ENCODE data around the gene VWA5B1.
A peak's percentile ranks its signal among the peaks of the same experiment; 100 is the strongest.

The VWA5B1 gene

DNA sequence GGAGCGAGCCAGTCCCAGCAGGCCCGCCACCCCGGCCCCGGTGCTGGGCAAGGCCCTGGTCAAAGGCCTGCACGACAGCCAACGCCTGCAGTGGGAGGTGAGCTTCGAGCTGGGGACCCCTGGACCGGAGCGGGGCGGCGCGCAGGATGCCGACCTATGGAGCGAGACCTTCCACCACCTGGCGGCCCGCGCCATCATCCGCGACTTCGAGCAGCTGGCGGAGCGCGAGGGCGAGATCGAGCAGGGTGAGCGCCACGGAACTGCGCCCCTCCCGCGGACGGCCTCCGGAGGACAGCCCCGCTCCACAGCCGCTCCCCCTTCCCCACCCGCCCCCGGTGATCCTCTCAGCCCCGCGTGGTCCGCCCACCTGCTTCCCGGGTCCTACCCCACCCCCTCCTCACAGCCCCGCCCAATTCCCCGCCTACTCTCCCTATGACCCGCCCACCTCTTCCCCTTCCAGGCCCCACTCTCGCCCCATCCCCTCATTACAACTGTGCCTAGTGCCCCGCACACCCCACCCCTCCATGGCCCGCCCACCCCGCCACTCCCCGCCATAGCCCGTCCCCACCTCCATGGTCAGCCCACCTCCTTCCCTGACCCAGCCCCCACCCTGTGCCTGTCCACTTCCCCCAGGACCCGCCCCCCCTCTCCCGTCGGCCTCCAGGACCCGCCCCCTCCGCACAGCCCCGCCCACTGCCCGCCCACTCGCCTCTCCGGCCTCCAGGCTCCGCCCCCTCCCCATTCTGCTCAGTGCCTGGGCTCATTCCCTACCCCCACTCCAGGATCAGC lies 52.7 kb downstream of the VWA5B1 start:
- peaks cover 19% of the 10 kb centered on the region for H3K27me3 ChIP-seq (ENCODE audit: control insufficient read depth, insufficient read depth, low read length)
- peak overlapping the region; percentile 83 for H3K4me3 ChIP-seq (ENCODE audit: low read depth, low read length)
- no peaks in the 10 kb centered on the region for H3K4me1 ChIP-seq (ENCODE audit: control insufficient read depth, insufficient read depth, low read length)
- H3K36me3 ChIP-seq (ENCODE audit: control insufficient read depth, insufficient read depth, low read length), result no peaks in the 10 kb centered on the region
- H3K9ac ChIP-seq (ENCODE audit: low read depth, low read length), result peak overlapping the region; percentile 24
- H3K9me3 ChIP-seq (ENCODE audit: control insufficient read depth, insufficient read depth, low read length), result no peaks in the 10 kb centered on the region

DNA sequence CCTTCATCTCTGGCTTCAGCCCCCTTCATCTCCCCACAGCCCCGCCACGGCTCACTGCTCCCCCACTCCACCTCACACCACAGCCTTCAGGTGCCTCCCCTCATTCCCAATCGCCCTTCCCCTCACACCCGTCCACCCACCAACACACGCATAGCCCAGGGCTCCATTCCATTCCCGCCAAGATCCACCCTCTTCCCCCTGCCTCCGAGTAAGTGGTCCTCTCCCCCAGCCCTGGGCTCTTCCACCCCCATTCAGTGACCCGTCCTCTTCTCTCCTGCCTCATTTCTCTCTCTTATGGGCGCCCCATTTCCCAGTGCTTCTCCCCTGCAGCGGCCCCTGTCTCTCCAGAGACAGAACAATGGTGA lies 53.2 kb downstream of the VWA5B1 start:
- Histone ChIP-seq H3K36me3 (ENCODE audit: control insufficient read depth, insufficient read depth, low read length) (no peaks in the 10 kb centered on the region), H3K9ac (ENCODE audit: low read depth, low read length) (no peak overlapping the region), H3K9me3 (ENCODE audit: control insufficient read depth, insufficient read depth, low read length) (no peaks in the 10 kb centered on the region), H3K27me3 (ENCODE audit: control insufficient read depth, insufficient read depth, low read length) (peaks cover 19% of the 10 kb centered on the region), H3K4me3 (ENCODE audit: low read depth, low read length) (peak overlapping the region; percentile 83), H3K4me1 (ENCODE audit: control insufficient read depth, insufficient read depth, low read length) (no peaks in the 10 kb centered on the region)

DNA sequence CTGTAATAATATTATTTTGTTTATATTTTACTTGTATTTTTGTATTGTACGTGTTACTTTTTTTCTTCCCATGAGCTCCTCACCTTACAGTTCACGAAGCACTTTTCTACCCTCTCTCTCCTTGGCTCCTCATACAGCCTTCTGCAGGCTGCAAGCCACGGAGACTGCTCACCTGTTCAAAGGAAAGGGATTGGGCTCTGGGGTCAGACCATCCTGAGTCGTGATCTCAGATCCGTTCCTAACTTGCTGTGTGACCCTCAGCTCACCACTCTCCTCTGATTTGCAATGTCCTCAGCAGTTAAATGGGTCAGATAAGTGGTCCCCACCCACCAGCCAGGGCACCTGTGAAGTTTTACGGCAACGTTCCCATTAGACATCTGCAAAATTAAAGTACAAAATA lies 54.1 kb downstream of the VWA5B1 start:
- Histone ChIP-seq H3K27me3 (ENCODE audit: control insufficient read depth, insufficient read depth, low read length) (peaks cover 19% of the 10 kb centered on the region), H3K4me1 (ENCODE audit: control insufficient read depth, insufficient read depth, low read length) (no peaks in the 10 kb centered on the region), H3K36me3 (ENCODE audit: control insufficient read depth, insufficient read depth, low read length) (no peaks in the 10 kb centered on the region), H3K4me3 (ENCODE audit: low read depth, low read length) (no peak overlapping the region), H3K9me3 (ENCODE audit: control insufficient read depth, insufficient read depth, low read length) (no peaks in the 10 kb centered on the region), H3K9ac (ENCODE audit: low read depth, low read length) (no peak overlapping the region)

GRCh38 chr1:20345419-20345818 lies 54.7 kb downstream of the VWA5B1 start:
- H3K9ac ChIP-seq (ENCODE audit: low read depth, low read length), result no peak overlapping the region
- H3K27me3 ChIP-seq (ENCODE audit: control insufficient read depth, insufficient read depth, low read length), result peaks cover 19% of the 10 kb centered on the region
- no peaks in the 10 kb centered on the region for H3K36me3 ChIP-seq (ENCODE audit: control insufficient read depth, insufficient read depth, low read length)
- H3K4me1 ChIP-seq (ENCODE audit: control insufficient read depth, insufficient read depth, low read length), result no peaks in the 10 kb centered on the region
- H3K9me3 ChIP-seq (ENCODE audit: control insufficient read depth, insufficient read depth, low read length), result no peaks in the 10 kb centered on the region
- no peak overlapping the region for H3K4me3 ChIP-seq (ENCODE audit: low read depth, low read length)

GRCh38 chr1:20346433-20346832 lies 55.8 kb downstream of the VWA5B1 start:
- Histone ChIP-seq H3K9ac (ENCODE audit: low read depth, low read length) (no peak overlapping the region), H3K4me1 (ENCODE audit: control insufficient read depth, insufficient read depth, low read length) (no peaks in the 10 kb centered on the region), H3K4me3 (ENCODE audit: low read depth, low read length) (no peak overlapping the region), H3K27me3 (ENCODE audit: control insufficient read depth, insufficient read depth, low read length) (peaks cover 17% of the 10 kb centered on the region), H3K36me3 (ENCODE audit: control insufficient read depth, insufficient read depth, low read length) (no peaks in the 10 kb centered on the region), H3K9me3 (ENCODE audit: control insufficient read depth, insufficient read depth, low read length) (no peaks in the 10 kb centered on the region)

DNA sequence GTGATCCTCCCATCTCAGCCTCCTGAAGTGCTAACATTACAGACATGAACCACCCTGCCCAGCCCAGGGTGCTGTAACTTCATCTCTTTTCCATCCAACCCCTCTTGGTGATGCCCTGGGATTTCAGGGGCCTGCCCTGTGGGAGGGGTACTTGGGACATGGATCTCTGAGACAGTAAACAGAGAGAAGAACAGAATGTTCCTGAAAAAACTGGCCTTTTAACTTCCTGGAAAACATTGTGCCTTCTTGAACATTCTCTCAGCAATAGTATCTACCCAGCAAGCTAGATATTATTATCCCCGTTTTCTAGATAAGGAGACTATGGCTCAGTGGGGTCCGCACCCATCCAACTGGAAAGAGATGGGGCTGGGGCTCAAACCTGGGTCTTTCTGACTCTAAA lies 57.0 kb downstream of the VWA5B1 start:
- Histone ChIP-seq H3K9ac (ENCODE audit: low read depth, low read length) (no peak overlapping the region), H3K27me3 (ENCODE audit: control insufficient read depth, insufficient read depth, low read length) (peaks cover 11% of the 10 kb centered on the region), H3K4me3 (ENCODE audit: low read depth, low read length) (no peak overlapping the region), H3K4me1 (ENCODE audit: control insufficient read depth, insufficient read depth, low read length) (no peaks in the 10 kb centered on the region), H3K9me3 (ENCODE audit: control insufficient read depth, insufficient read depth, low read length) (no peaks in the 10 kb centered on the region), H3K36me3 (ENCODE audit: control insufficient read depth, insufficient read depth, low read length) (no peaks in the 10 kb centered on the region)

DNA sequence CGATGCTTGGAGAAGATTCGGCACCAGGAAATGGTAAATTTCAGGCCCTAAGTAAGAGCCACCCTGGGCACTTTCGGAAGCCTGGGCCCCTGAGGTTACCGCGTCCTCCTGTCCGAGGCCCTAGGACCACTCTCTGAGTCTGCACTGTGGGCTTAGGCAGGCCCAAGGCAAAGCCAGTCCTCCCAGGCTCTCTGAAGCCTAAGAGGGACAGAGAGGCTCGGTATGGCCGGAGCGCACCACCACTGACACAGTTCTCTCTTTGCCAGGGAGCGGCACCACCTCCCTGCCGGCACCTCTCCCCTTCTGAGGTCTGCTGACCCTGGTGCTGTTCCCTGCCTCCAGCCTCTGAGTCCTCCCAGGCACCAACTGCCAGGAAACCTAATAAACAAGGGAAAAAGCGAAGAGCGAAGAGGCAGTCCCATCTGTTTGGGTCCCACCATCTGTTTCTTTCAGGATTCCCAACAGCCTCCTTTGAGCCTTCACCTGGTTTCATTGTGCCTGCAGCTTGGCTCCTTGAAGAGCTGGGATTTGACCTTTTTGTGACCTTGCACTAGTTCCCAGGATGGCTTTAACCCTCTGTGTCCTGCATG lies 57.7 kb downstream of the VWA5B1 start:
- no peak overlapping the region for H3K4me3 ChIP-seq (ENCODE audit: low read depth, low read length)
- H3K9me3 ChIP-seq (ENCODE audit: control insufficient read depth, insufficient read depth, low read length), result no peaks in the 10 kb centered on the region
- H3K4me1 ChIP-seq (ENCODE audit: control insufficient read depth, insufficient read depth, low read length), result no peaks in the 10 kb centered on the region
- no peaks in the 10 kb centered on the region for H3K36me3 ChIP-seq (ENCODE audit: control insufficient read depth, insufficient read depth, low read length)
- no peak overlapping the region for H3K9ac ChIP-seq (ENCODE audit: low read depth, low read length)
- H3K27me3 ChIP-seq (ENCODE audit: control insufficient read depth, insufficient read depth, low read length), result peaks cover 8% of the 10 kb centered on the region

- Histone ChIP-seq H3K36me3 (ENCODE audit: control insufficient read depth, insufficient read depth, low read length) (no peaks in the 10 kb centered on the region), H3K9me3 (ENCODE audit: control insufficient read depth, insufficient read depth, low read length) (no peaks in the 10 kb centered on the region), H3K4me3 (ENCODE audit: low read depth, low read length) (no peak overlapping the region), H3K27me3 (ENCODE audit: control insufficient read depth, insufficient read depth, low read length) (peaks cover 5% of the 10 kb centered on the region), H3K9ac (ENCODE audit: low read depth, low read length) (no peak overlapping the region), H3K4me1 (ENCODE audit: control insufficient read depth, insufficient read depth, low read length) (no peaks in the 10 kb centered on the region)
Measured at GRCh38 chr1:20349561-20349960, 58.9 kb downstream of the VWA5B1 start.

- Histone ChIP-seq H3K9me3 (ENCODE audit: control insufficient read depth, insufficient read depth, low read length) (no peaks in the 10 kb centered on the region), H3K4me1 (ENCODE audit: control insufficient read depth, insufficient read depth, low read length) (no peaks in the 10 kb centered on the region), H3K9ac (ENCODE audit: low read depth, low read length) (no peak overlapping the region), H3K4me3 (ENCODE audit: low read depth, low read length) (no peak overlapping the region), H3K27me3 (ENCODE audit: control insufficient read depth, insufficient read depth, low read length) (peaks cover 4% of the 10 kb centered on the region), H3K36me3 (ENCODE audit: control insufficient read depth, insufficient read depth, low read length) (no peaks in the 10 kb centered on the region)
Measured at GRCh38 chr1:20349971-20350370, 59.3 kb downstream of the VWA5B1 start.

DNA sequence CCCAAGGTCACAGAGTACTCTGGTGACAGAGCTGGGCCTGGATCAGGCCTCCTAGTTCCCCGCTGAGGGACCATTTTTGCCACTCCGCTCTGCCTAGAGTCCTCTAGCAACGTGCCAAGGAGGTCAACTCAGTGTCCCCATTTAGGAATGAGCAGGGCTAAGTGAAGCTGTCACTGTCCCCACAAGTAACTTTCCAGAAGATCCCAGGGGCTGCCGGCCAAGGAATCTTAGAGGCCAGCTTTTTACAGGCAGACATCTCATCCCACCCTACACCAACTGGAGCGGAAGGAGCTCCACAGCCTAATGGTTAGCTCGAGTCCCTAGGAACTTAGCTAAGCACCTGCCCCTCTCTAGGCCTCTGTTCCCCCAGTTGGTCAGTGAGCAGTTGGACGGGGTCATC lies 59.7 kb downstream of the VWA5B1 start:
- Histone ChIP-seq H3K4me1 (ENCODE audit: control insufficient read depth, insufficient read depth, low read length) (no peaks in the 10 kb centered on the region), H3K36me3 (ENCODE audit: control insufficient read depth, insufficient read depth, low read length) (no peaks in the 10 kb centered on the region), H3K27me3 (ENCODE audit: control insufficient read depth, insufficient read depth, low read length) (peaks cover 3% of the 10 kb centered on the region), H3K9me3 (ENCODE audit: control insufficient read depth, insufficient read depth, low read length) (no peaks in the 10 kb centered on the region), H3K4me3 (ENCODE audit: low read depth, low read length) (no peak overlapping the region), H3K9ac (ENCODE audit: low read depth, low read length) (no peak overlapping the region)

DNA sequence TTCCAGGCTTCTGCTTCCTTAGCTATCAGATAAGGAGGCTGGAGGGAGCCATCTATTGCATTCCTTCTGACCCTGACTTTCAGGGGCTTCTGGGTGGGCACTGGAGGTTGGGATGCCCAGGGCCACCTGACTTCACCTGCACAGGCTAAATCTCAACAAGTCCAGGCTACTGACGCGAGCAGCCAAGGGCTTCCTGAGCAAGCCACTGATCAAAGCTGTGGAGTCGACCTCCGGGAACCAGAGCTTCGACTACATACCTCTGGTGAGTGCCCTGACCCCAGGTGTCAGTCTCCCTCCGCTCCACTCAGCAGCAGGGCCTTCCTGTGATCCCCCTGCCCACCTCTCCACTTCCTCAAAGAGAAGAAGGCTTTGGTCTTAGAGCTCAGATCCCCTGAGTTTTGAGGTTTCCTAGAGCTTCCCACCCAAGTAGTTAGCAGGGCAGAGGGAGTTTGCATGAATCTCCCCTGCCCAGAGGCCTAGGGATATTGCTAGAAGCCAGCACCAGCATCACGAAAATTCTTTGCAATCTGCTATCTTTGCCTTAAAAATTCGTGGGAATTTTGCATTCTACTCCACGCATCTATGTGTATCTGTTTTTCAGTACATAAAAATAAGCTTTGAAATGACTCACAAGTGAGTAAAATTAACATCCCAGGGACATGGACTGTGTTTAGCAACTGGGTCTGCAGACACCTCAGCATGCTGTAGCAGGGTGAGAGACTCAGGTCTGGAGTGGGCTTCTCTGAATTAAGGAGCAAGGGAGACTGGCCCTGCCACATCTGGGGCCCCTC lies 61.4 kb downstream of the VWA5B1 start:
- H3K9ac ChIP-seq (ENCODE audit: low read depth, low read length), result no peak overlapping the region
- H3K36me3 ChIP-seq (ENCODE audit: control insufficient read depth, insufficient read depth, low read length), result no peaks in the 10 kb centered on the region
- H3K27me3 ChIP-seq (ENCODE audit: control insufficient read depth, insufficient read depth, low read length), result peaks cover 6% of the 10 kb centered on the region
- H3K4me1 ChIP-seq (ENCODE audit: control insufficient read depth, insufficient read depth, low read length), result no peaks in the 10 kb centered on the region
- no peak overlapping the region for H3K4me3 ChIP-seq (ENCODE audit: low read depth, low read length)
- H3K9me3 ChIP-seq (ENCODE audit: control insufficient read depth, insufficient read depth, low read length), result no peaks in the 10 kb centered on the region

GRCh38 chr1:20353836-20354235 lies 63.2 kb downstream of the VWA5B1 start:
- Histone ChIP-seq H3K9me3 (ENCODE audit: control insufficient read depth, insufficient read depth, low read length) (no peaks in the 10 kb centered on the region), H3K9ac (ENCODE audit: low read depth, low read length) (no peak overlapping the region), H3K36me3 (ENCODE audit: control insufficient read depth, insufficient read depth, low read length) (no peaks in the 10 kb centered on the region), H3K4me3 (ENCODE audit: low read depth, low read length) (no peak overlapping the region), H3K27me3 (ENCODE audit: control insufficient read depth, insufficient read depth, low read length) (peaks cover 8% of the 10 kb centered on the region), H3K4me1 (ENCODE audit: control insufficient read depth, insufficient read depth, low read length) (no peaks in the 10 kb centered on the region)
